ENCODE results near the gene TECR.
"Not testable (repeated sequence)": the region's sequence is repeated elsewhere in the genome, so short reads cannot be mapped to it uniquely, and the experiment has no call there.

- TF ChIP-seq POLR2A, EP300 (IDR thresholded peaks at IDR 0.05): not testable (repeated sequence)
- TF ChIP-seq, protein P1, sequence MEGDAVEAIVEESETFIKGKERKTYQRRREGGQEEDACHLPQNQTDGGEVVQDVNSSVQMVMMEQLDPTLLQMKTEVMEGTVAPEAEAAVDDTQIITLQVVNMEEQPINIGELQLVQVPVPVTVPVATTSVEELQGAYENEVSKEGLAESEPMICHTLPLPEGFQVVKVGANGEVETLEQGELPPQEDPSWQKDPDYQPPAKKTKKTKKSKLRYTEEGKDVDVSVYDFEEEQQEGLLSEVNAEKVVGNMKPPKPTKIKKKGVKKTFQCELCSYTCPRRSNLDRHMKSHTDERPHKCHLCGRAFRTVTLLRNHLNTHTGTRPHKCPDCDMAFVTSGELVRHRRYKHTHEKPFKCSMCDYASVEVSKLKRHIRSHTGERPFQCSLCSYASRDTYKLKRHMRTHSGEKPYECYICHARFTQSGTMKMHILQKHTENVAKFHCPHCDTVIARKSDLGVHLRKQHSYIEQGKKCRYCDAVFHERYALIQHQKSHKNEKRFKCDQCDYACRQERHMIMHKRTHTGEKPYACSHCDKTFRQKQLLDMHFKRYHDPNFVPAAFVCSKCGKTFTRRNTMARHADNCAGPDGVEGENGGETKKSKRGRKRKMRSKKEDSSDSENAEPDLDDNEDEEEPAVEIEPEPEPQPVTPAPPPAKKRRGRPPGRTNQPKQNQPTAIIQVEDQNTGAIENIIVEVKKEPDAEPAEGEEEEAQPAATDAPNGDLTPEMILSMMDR (IDR thresholded peaks at IDR 0.05): not testable (repeated sequence)
These were observed 22.6 kb downstream of the TECR start for GRCh38 chr19:14552006-14552360.

All from tibial nerve (tissue), 4 donors.